OCI-LY7 (cell line): ENCODE measurements around the gene UBE3B. TPM values are rescaled to one million over a fixed set of nuclear protein-coding genes. Genes with fewer than 3 reads are reported as not detected.

Experiments used
- BruUV-seq: library from RNA; stranded (reverse); fragments of 400-500 nt; replicated peaks from 2 replicates; lab custom pipeline; 2021; lab: Mats Ljungman, UMichigan
- CTCF ChIA-PET: fragments of 300-600 bp; sonication (Branson Sonifier 250); formaldehyde crosslinking; loops from one replicate; lab custom pipeline; 2022; ENCODE audit warnings: antibody characterized with exemption; ENCODE audit not compliant: unreplicated experiment; lab: Charles Lee
- POLR2A ChIA-PET: fragments of 300-600 bp; sonication (Branson Sonifier 250); formaldehyde crosslinking; loops from one replicate; lab custom pipeline; 2022; ENCODE audit warnings: antibody characterized with exemption; lab: Charles Lee
- DNase-seq: peaks from one replicate; pipeline ENCODE4 v3.0.0-alpha.2; 2015; ENCODE audit warnings: low spot score
- H2AFZ ChIP-seq: fragments of 200-600 bp; sonication (generic), shearing (Covaris generic); 2 replicates; pipeline ENCODE4 v1.6.1; 2014; ENCODE audit warnings: mild to moderate bottlenecking, antibody characterized with exemption, low read length, moderate library complexity
- H3K27ac ChIP-seq: fragments of 200-600 bp; sonication (generic); 2 replicates; pipeline ENCODE4 v1.5.1; 2014; ENCODE audit warnings: mixed run types, low read depth, mild to moderate bottlenecking, moderate library complexity, low read length, inconsistent platforms; ENCODE audit not compliant: poor library complexity, severe bottlenecking
- H3K36me3 ChIP-seq: fragments of 200-600 bp; sonication (generic); 2 replicates; pipeline ENCODE4 v1.6.1; 2014; ENCODE audit warnings: mild to moderate bottlenecking, antibody characterized with exemption, low read length, moderate library complexity, mixed read lengths; ENCODE audit not compliant: insufficient read depth
- H3K4me1 ChIP-seq: fragments of 200-600 bp; sonication (generic); 2 replicates; pipeline ENCODE4 v1.5.1; 2014; ENCODE audit warnings: mild to moderate bottlenecking, low read length; ENCODE audit not compliant: insufficient read depth, poor library complexity, severe bottlenecking
- H3K4me2 ChIP-seq: fragments of 200-600 bp; sonication (generic); 2 replicates; pipeline ENCODE4 v1.6.1; 2014; ENCODE audit warnings: mild to moderate bottlenecking, low read length
- H3K4me3 ChIP-seq: fragments of 200-600 bp; sonication (generic); 2 replicates; pipeline ENCODE4 v1.5.1; 2014; ENCODE audit warnings: mild to moderate bottlenecking, low read depth, low read length; ENCODE audit not compliant: poor library complexity, severe bottlenecking
- H3K79me2 ChIP-seq: fragments of 200-600 bp; sonication (generic); 2 replicates; pipeline ENCODE4 v1.6.1; 2016; ENCODE audit warnings: low read depth, mild to moderate bottlenecking, low read length, moderate library complexity, mixed read lengths; ENCODE audit not compliant: insufficient read depth
- H3K9me2 ChIP-seq: fragments of 200-600 bp; sonication (generic); 2 replicates; pipeline ENCODE4 v1.6.1; 2016; ENCODE audit warnings: mild to moderate bottlenecking, low read length, mixed read lengths; ENCODE audit not compliant: insufficient read depth
- H3K9me3 ChIP-seq: fragments of 200-600 bp; sonication (generic); 2 replicates; pipeline ENCODE4 v1.6.1; 2014; ENCODE audit warnings: mild to moderate bottlenecking, mixed run types, low read length, mixed read lengths
- H4K20me1 ChIP-seq: fragments of 200-600 bp; sonication (generic); 2 replicates; pipeline ENCODE4 v1.6.1; 2014; ENCODE audit warnings: mild to moderate bottlenecking, antibody characterized with exemption, low read length, moderate library complexity, mixed read lengths; ENCODE audit not compliant: insufficient read depth
- CTCF ChIP-seq: fragments of 200-600 bp; sonication (generic); conservative IDR thresholded peaks from 2 replicates; pipeline ENCODE4 v1.5.1; 2014; ENCODE audit warnings: mild to moderate bottlenecking, antibody characterized with exemption, low read length, moderate library complexity, mixed read lengths
- EZH2phosphoT487 ChIP-seq: fragments of 200-600 bp; sonication (generic); IDR thresholded peaks from 2 replicates; pipeline ENCODE4 v1.6.1; 2018; ENCODE audit warnings: low read depth, borderline replicate concordance, mild to moderate bottlenecking, mixed run types, antibody characterized with exemption, low read length, moderate library complexity, mixed read lengths
- intact Hi-C: fragments of 100-400 bp; cut with micrococcal nuclease; formaldehyde crosslinking; loops from one replicate; pipeline ENCODE4 v1.10.0; 2022; ENCODE audit not compliant: unreplicated experiment
- total RNA-seq, 2 experiments: library from RNA; depleted of rRNA in 1 of 2; stranded (reverse); fragments of >200 nt in 1 of 2; shearing (Covaris generic) in 1 of 2; gene quantifications; 2 replicates each; pipeline ENCODE4 v1.2.3, GENCODE V29; 2014 to 2022

The UBE3B gene
- total RNA-seq, 2 experiments from 2014 or later = 27.8 to 32.6 TPM

DNA sequence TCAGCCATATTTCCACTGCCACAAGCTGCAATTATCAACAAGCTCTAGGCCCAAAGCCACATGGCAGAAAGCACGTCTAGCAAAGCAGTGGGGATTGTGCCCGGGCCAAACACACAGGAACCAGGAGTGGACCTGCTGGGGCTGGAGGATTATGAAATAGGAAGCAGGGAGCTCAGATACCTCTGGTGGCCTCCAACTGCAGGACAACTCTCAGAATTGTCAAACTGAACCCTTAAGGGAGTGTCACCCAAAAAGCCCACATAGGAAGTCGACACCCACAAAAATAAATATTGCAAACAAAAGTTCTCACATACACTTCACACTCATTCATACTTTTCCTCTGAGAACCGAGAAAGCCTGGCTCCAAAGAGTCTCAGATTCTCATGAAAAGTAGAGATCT lies 26.5 kb upstream of the UBE3B start:
- intact Hi-C loops = no loop called here
- Histone ChIP-seq H4K20me1 (no peaks in the 10 kb centered on the region), H3K9me3 (no peaks in the 10 kb centered on the region), H3K27ac (no peak overlapping the region), H3K4me3 (no peak overlapping the region), H3K9me2 (no peaks in the 10 kb centered on the region), H3K4me2 (no peak overlapping the region), H3K4me1 (no peaks in the 10 kb centered on the region), H2AFZ (no peak overlapping the region), H3K79me2 (no peaks in the 10 kb centered on the region), H3K36me3 (peaks cover 79% of the 10 kb centered on the region)
- ChIA-PET CTCF (no interaction called here), POLR2A (no interaction called here)
- BruUV-seq = no TSS peak
- DNase-seq = no peak
- no peak for TF ChIP-seq EZH2phosphoT487
- TF ChIP-seq CTCF = no peak

DNA sequence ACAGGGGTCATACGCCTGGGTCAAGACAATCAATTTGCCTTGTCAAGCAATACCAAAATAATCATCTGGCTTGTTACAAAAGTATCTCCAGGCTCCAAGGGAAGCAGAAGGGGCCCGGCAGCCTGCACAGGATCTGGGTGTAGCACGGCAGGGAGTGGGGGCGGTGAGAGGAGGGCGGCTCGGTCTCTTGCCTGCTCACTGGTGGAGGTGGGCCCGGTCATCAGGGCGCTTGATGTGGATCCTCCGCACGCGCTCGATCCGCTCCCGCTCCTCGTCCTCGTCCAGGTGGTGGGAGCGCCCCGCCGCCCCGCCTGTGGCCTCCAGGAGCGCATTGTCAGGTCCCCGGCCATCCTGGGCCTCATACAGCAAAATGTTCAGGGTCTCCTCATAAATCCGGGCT lies 26.0 kb upstream of the UBE3B start:
- no peak overlapping the region for H2AFZ ChIP-seq
- intact Hi-C loops = no loop called here
- no peaks in the 10 kb centered on the region for H3K9me3 ChIP-seq
- H3K79me2 ChIP-seq = no peaks in the 10 kb centered on the region
- no peak overlapping the region for H3K4me3 ChIP-seq
- no peak for DNase-seq
- TF ChIP-seq EZH2phosphoT487 = no peak
- TF ChIP-seq CTCF = no peak
- ChIA-PET POLR2A (no interaction called here), CTCF (no interaction called here)
- H3K9me2 ChIP-seq = no peaks in the 10 kb centered on the region
- peaks cover 83% of the 10 kb centered on the region for H3K36me3 ChIP-seq
- no TSS peak for BruUV-seq
- H3K4me2 ChIP-seq = no peak overlapping the region
- no peaks in the 10 kb centered on the region for H3K4me1 ChIP-seq
- H3K27ac ChIP-seq = no peak overlapping the region
- H4K20me1 ChIP-seq = no peaks in the 10 kb centered on the region

- no peaks in the 10 kb centered on the region for H4K20me1 ChIP-seq
- H2AFZ ChIP-seq = no peak overlapping the region
- ChIA-PET CTCF (interaction anchor here (1.1 kb wide), 1 partner anchor 20 kb away, joined by 3 read pairs; no protein-coding TSS in a partner anchor), POLR2A (interaction anchor here (0.6 kb wide), 1 partner anchor 232 kb away, joined by 3 read pairs; no protein-coding TSS in a partner anchor)
- no peaks in the 10 kb centered on the region for H3K79me2 ChIP-seq
- H3K9me3 ChIP-seq = no peaks in the 10 kb centered on the region
- H3K4me3 ChIP-seq = no peak overlapping the region
- intact Hi-C loops = no loop called here
- DNase-seq = no peak
- peaks cover 86% of the 10 kb centered on the region for H3K36me3 ChIP-seq
- no peak overlapping the region for H3K27ac ChIP-seq
- no peak for TF ChIP-seq EZH2phosphoT487
- H3K9me2 ChIP-seq = no peaks in the 10 kb centered on the region
- H3K4me1 ChIP-seq = no peaks in the 10 kb centered on the region
- no peak overlapping the region for H3K4me2 ChIP-seq
- no TSS peak for BruUV-seq
These were observed 24.9 kb upstream of the UBE3B start for GRCh38 chr12:109452489-109452888.
